Activated CD8-positive, alpha-beta T cell treated with anti-CD3 and anti-CD28 coated beads for 36 hours (primary cell): Measurements from ENCODE around the gene ZNF93. TPM values are rescaled to one million over a fixed set of nuclear protein-coding genes. Genes with fewer than 3 reads are reported as not detected.
"Not testable (repeated sequence)": the region's sequence is repeated elsewhere in the genome, so short reads cannot be mapped to it uniquely, and the experiment has no call there.

Experiments
- ATAC-seq: fragments of 200-7000 bp; cut with Tn5 transposase; one replicate; pipeline ENCODE4 v1.10.0; 2021; ENCODE audit warnings: mild to moderate bottlenecking, moderate library complexity
- CTCF ChIA-PET: fragments of 350-600 bp; sonication (Branson Sonifier 250); formaldehyde crosslinking; loops from one replicate; lab custom pipeline; 2021; ENCODE audit warnings: antibody characterized with exemption; lab: Charles Lee
- POLR2A ChIA-PET: fragments of 350-600 bp; sonication (Branson Sonifier 250); formaldehyde crosslinking; loops from one replicate; lab custom pipeline; 2021; ENCODE audit warnings: antibody characterized with exemption; lab: Charles Lee
- DNase-seq: peaks from one replicate; pipeline ENCODE4 v3.0.0-alpha.2; 2020
- H3K27ac Mint-ChIP-seq: one replicate; pipeline ENCODE4 v1.8.0; 2021; ENCODE audit warnings: mild to moderate bottlenecking, mixed read lengths
- H3K27me3 Mint-ChIP-seq: one replicate; pipeline ENCODE4 v1.8.0; 2021; ENCODE audit warnings: mixed read lengths
- H3K36me3 Mint-ChIP-seq: one replicate; pipeline ENCODE4 v1.8.0; 2021; ENCODE audit warnings: low read depth, mixed read lengths
- H3K4me1 Mint-ChIP-seq: one replicate; pipeline ENCODE4 v1.8.0; 2021; ENCODE audit warnings: low read depth, mixed read lengths
- H3K4me3 Mint-ChIP-seq: one replicate; pipeline ENCODE4 v1.8.0; 2021; ENCODE audit warnings: mild to moderate bottlenecking, moderate library complexity, mixed read lengths
- H3K9me3 Mint-ChIP-seq: one replicate; pipeline ENCODE4 v1.8.0; 2021; ENCODE audit warnings: mixed read lengths
- intact Hi-C: fragments of 100-400 bp; cut with micrococcal nuclease; formaldehyde crosslinking; loops from one replicate; pipeline ENCODE4 v1.10.0; 2022
- total RNA-seq, 2 experiments: library from RNA; stranded (reverse); gene quantifications; one replicate each; pipeline ENCODE4 v1.2.3, GENCODE V29; 2021
- TF ChIP-seq, protein P1 (sequence below): fragments of 200-600 bp; IDR thresholded peaks from one replicate; pipeline ENCODE4 v1.8.0; 2022; ENCODE audit warnings: antibody characterized with exemption, mild to moderate bottlenecking

The ZNF93 gene
- total RNA-seq, 2 experiments from 2014 or later, result 17.2 to 17.8 TPM

DNA sequence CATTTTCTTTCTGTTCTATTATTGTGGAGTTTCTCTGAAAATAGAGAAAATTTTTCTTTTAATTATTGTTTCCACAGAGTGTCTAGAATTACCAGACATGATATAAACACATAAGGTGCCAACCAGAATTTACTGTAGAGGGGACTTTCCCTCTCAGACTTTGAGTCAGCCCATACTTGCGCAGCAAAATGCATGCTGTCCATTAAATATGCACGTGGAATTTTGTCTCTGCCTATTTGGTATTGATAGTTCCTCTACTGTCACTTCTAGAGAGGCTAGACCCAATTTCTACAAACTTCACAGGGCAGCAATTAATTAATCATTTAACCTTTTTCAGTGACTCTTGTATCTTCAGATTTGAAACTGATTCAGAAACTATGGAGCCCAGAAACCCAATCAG lies 8.9 kb downstream of the ZNF93 start:
- POLR2A ChIA-PET, result no interaction called here
- no peak overlapping the region for H3K27ac Mint-ChIP-seq
- ATAC-seq (no peak), DNase-seq (no peak)
- H3K4me1 Mint-ChIP-seq, result peaks cover 34% of the 10 kb centered on the region
- CTCF ChIA-PET, result interaction anchor here (2.0 kb wide), 1 partner anchor 41 kb away, joined by 4 read pairs; no protein-coding TSS in a partner anchor
- intact Hi-C loops, result no loop called here
- H3K27me3 Mint-ChIP-seq, result no peaks in the 10 kb centered on the region
- peaks cover 41% of the 10 kb centered on the region for H3K36me3 Mint-ChIP-seq
- no peak overlapping the region for H3K4me3 Mint-ChIP-seq
- TF ChIP-seq, protein P1, sequence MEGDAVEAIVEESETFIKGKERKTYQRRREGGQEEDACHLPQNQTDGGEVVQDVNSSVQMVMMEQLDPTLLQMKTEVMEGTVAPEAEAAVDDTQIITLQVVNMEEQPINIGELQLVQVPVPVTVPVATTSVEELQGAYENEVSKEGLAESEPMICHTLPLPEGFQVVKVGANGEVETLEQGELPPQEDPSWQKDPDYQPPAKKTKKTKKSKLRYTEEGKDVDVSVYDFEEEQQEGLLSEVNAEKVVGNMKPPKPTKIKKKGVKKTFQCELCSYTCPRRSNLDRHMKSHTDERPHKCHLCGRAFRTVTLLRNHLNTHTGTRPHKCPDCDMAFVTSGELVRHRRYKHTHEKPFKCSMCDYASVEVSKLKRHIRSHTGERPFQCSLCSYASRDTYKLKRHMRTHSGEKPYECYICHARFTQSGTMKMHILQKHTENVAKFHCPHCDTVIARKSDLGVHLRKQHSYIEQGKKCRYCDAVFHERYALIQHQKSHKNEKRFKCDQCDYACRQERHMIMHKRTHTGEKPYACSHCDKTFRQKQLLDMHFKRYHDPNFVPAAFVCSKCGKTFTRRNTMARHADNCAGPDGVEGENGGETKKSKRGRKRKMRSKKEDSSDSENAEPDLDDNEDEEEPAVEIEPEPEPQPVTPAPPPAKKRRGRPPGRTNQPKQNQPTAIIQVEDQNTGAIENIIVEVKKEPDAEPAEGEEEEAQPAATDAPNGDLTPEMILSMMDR, result no peak
- no peaks in the 10 kb centered on the region for H3K9me3 Mint-ChIP-seq

DNA sequence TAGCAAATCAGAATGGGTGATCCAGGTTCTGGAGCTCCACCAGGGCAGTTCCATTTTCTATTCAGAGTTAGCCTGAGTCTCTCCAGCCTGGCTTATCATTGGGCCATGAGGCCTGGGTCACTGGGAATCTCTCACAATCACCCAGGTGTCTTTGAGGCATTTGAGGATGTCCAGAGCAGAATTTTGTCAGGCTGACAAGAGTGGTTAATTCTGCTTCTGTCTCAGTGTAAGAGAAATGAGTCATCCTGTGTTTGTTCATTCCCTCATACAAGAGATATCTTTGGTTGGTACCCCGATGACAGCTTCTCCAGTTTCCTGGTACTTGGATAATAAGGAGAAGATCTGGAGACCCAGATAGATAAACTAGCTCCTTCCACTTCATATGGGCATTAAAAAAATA lies 10.4 kb downstream of the ZNF93 start:
- ChIA-PET POLR2A (no interaction called here), CTCF (interaction anchor here (2.0 kb wide), 1 partner anchor 11 kb away, joined by 5 read pairs; the partner anchor contains the start of gene ZNF93)
- Mint-ChIP-seq H3K36me3 (peaks cover 28% of the 10 kb centered on the region), H3K27me3 (no peaks in the 10 kb centered on the region), H3K9me3 (no peaks in the 10 kb centered on the region), H3K27ac (no peak overlapping the region), H3K4me3 (no peak overlapping the region), H3K4me1 (peaks cover 19% of the 10 kb centered on the region)
- TF ChIP-seq, protein P1, result no peak
- ATAC-seq (no peak), DNase-seq (no peak)
- intact Hi-C loops, result no loop called here

DNA sequence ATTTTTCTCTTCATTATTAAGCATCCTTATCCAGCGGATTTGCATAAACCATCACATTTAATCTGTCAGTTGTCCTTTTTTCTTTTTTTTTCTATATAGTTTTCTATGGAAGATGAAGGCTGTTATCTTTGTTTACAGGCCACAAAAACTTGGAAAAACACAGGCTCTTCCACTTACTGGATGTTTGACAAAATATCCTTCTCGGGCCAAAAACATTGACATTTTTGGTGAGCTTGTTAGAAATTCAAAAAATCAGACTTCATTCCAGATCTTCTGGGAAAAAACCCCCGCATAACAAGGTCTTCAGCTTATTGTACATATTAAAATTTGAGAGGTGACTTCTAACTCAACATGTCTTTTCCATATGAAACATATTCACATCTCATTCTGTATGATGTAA lies 13.8 kb downstream of the ZNF93 start:
- ChIA-PET POLR2A (no interaction called here), CTCF (interaction anchor here (0.6 kb wide), 1 partner anchor 25 kb away, joined by 3 read pairs; no protein-coding TSS in a partner anchor)
- intact Hi-C loops, result no loop called here
- DNase-seq (no peak), ATAC-seq (no peak)
- Mint-ChIP-seq H3K9me3 (peaks cover 3% of the 10 kb centered on the region), H3K36me3 (peaks cover 33% of the 10 kb centered on the region), H3K4me1 (peaks cover 8% of the 10 kb centered on the region), H3K27ac (no peak overlapping the region), H3K4me3 (no peak overlapping the region), H3K27me3 (no peaks in the 10 kb centered on the region)
- TF ChIP-seq, protein P1, result no peak

DNA sequence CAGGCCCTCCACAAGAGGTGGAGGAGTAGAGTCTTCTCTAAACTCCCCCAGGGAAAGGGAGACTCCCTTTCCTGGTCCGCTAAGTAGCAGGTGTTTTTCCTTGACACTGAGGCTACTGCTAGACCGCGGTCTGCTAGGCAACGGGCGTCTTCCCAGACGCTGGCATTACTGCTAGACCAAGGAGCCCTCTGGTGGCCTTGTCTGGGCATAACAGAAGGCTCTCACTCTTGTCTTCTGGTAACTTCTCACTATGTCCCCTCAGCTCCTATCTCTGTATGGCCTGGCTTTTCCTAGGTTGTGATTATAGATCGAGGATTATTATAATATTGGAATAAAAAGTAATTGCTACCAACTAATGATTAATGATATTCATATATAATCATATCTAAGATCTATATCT lies 29.7 kb downstream of the ZNF93 start:
- ATAC-seq, H3K27ac Mint-ChIP-seq, POLR2A ChIA-PET, H3K4me3 Mint-ChIP-seq, H3K4me1 Mint-ChIP-seq, H3K27me3 Mint-ChIP-seq, intact Hi-C loops: not testable (repeated sequence)
- Mint-ChIP-seq H3K36me3 (peaks cover 76% of the 10 kb centered on the region), H3K9me3 (peaks cover 38% of the 10 kb centered on the region)
- TF ChIP-seq, protein P1, result peak; percentile 64
- DNase-seq, result peak; percentile 71
- CTCF ChIA-PET, result interaction anchor here (1.0 to 1.6 kb wide), 5 partner anchors 14 to 154 kb away, joined by 3 to 4 read pairs (median 3); no protein-coding TSS in a partner anchor

DNA sequence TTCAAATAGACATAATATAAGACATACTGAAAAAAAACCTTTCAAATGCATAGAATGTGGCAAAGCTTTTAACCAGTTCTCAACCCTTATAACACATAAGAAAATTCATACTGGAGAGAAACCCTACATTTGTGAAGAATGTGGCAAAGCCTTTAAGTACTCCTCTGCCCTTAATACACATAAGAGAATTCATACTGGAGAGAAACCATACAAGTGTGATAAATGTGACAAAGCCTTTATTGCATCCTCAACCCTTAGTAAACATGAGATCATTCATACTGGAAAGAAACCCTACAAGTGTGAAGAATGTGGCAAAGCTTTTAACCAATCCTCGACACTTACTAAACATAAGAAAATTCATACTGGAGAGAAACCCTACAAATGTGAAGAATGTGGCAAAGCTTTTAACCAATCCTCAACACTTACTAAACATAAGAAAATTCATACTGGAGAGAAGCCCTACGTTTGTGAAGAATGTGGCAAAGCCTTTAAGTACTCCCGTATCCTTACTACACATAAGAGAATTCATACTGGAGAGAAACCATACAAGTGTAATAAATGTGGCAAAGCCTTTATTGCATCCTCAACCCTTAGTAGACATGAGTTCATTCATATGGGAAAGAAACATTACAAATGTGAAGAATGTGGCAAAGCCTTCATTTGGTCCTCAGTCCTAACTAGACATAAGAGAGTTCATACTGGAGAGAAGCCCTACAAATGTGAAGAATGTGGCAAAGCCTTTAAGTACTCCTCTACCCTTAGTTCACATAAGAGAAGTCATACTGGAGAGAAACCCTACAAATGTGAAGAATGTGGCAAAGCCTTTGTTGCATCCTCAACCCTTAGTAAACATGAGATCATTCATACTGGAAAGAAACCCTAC lies 32.9 kb downstream of the ZNF93 start:
- ATAC-seq, intact Hi-C loops: not testable (repeated sequence)
- H3K36me3 Mint-ChIP-seq, result peaks cover 59% of the 10 kb centered on the region

More for the DNA sequence above, 32.9 kb downstream of the ZNF93 start:
- H3K27ac Mint-ChIP-seq, H3K4me3 Mint-ChIP-seq, DNase-seq, H3K27me3 Mint-ChIP-seq, CTCF ChIA-PET, H3K4me1 Mint-ChIP-seq: not testable (repeated sequence)
- POLR2A ChIA-PET, result interaction anchor here (0.7 kb wide), 1 partner anchor 8 kb away, joined by 3 read pairs; no protein-coding TSS in a partner anchor
- peaks cover 45% of the 10 kb centered on the region for H3K9me3 Mint-ChIP-seq
